B cell (primary cell): ENCODE results near the gene ZFAND5. TPM values are rescaled to one million over a fixed set of nuclear protein-coding genes. Genes with fewer than 3 reads are reported as not detected.

Experiments used
- ATAC-seq: fragments of 200-7000 bp; cut with Tn5 transposase; one replicate; pipeline ENCODE4 v1.10.0; 2021; ENCODE audit warnings: low read depth, mild to moderate bottlenecking, moderate number of reproducible peaks, moderate library complexity
- CTCF ChIA-PET: fragments of 350-600 bp; sonication (Branson Sonifier 250); formaldehyde crosslinking; loops from one replicate; lab custom pipeline; 2021; ENCODE audit warnings: antibody characterized with exemption, inconsistent platforms; lab: Charles Lee
- POLR2A ChIA-PET: fragments of 350-600 bp; sonication (Branson Sonifier 250); formaldehyde crosslinking; loops from one replicate; lab custom pipeline; 2021; ENCODE audit warnings: antibody characterized with exemption; lab: Charles Lee
- DNase-seq: peaks from one replicate; pipeline ENCODE4 v3.0.0; 2013
- H2AFZ ChIP-seq: 2 replicates; pipeline ENCODE4 v1.6.1; 2012; ENCODE audit warnings: mild to moderate bottlenecking, low read depth, low read length; ENCODE audit not compliant: insufficient read depth, poor library complexity, severe bottlenecking
- H3K27ac ChIP-seq, 2 donors: 1 replicate in 1 of 2; 2 replicates in 1 of 2; pipeline ENCODE4 v1.5.1; 2012 to 2013; ENCODE audit warnings: low read length in 2 of 2, mild to moderate bottlenecking in 2 of 2, moderate library complexity in 1 of 2
- H3K27me3 ChIP-seq, 4 experiments: fragments of 200-600 bp in 1 of 4; sonication (generic) in 1 of 4; replicated peaks in 1 of 4; 1 replicate in 2 of 4; 2 replicates in 2 of 4; pipeline versions ENCODE4 v1.6.1 to v1.7.0; 2013 to 2016; ENCODE audit warnings: low read length in 3 of 4, mild to moderate bottlenecking in 2 of 4, mixed read lengths in 1 of 4, moderate library complexity in 1 of 4; ENCODE audit not compliant: insufficient read depth in 4 of 4, control insufficient read depth in 3 of 4; ENCODE audit errors: control extremely low read depth in 1 of 4
- H3K36me3 ChIP-seq, 2 experiments: replicated peaks in 1 of 2; 1 replicate in 1 of 2; 2 replicates in 1 of 2; pipeline versions ENCODE4 v1.6.1 to v1.7.1; 2013; ENCODE audit warnings: low read length in 1 of 2; ENCODE audit not compliant: insufficient read depth in 2 of 2, control insufficient read depth in 1 of 2; ENCODE audit errors: control extremely low read depth in 1 of 2, extremely low read depth in 1 of 2
- H3K4me1 ChIP-seq, 2 donors: fragments of 200-600 bp in 1 of 2; sonication (generic) in 1 of 2; 1 replicate in 1 of 2; 2 replicates in 1 of 2; pipeline versions ENCODE4 v1.5.1 to v1.6.1; 2013 to 2017; ENCODE audit warnings: low read length in 2 of 2; ENCODE audit not compliant: control insufficient read depth in 2 of 2, insufficient read depth in 2 of 2
- H3K4me2 ChIP-seq: replicated peaks from 2 replicates; pipeline ENCODE3; 2012; ENCODE audit warnings: mild to moderate bottlenecking, low read depth, low read length; ENCODE audit not compliant: poor library complexity, severe bottlenecking
- H3K4me3 ChIP-seq, 5 experiments: fragments of 200-600 bp in 1 of 5; sonication (generic) in 1 of 5; 1 replicate in 3 of 5; 2 replicates in 2 of 5; pipeline versions ENCODE4 v1.5.1 to v1.7.0; 2011 to 2016; ENCODE audit warnings: low read length in 4 of 5, mild to moderate bottlenecking in 4 of 5, low read depth in 2 of 5, control low read depth in 1 of 5, moderate library complexity in 1 of 5; ENCODE audit not compliant: insufficient read depth in 1 of 5; ENCODE audit errors: control extremely low read depth in 1 of 5, extremely low read depth in 1 of 5
- H3K79me2 ChIP-seq: fragments of 200-600 bp; sonication (generic); one replicate; pipeline ENCODE4 v1.6.0; 2016; ENCODE audit warnings: low read length; ENCODE audit not compliant: control insufficient read depth, insufficient read depth
- H3K9ac ChIP-seq: fragments of 200-600 bp; sonication (generic); 2 replicates; pipeline ENCODE4 v1.6.1; 2017; ENCODE audit warnings: mild to moderate bottlenecking, low read length, moderate library complexity
- H3K9me3 ChIP-seq, 3 donors: one replicate each; pipeline versions ENCODE4 v1.6.1 to v1.7.1; 2013; ENCODE audit warnings: low read length in 2 of 3; ENCODE audit not compliant: control insufficient read depth in 2 of 3, insufficient read depth in 1 of 3; ENCODE audit errors: control extremely low read depth in 1 of 3
- H4K20me1 ChIP-seq: 2 replicates; pipeline ENCODE4 v1.6.0; 2012; ENCODE audit warnings: mild to moderate bottlenecking, low read length; ENCODE audit not compliant: insufficient read depth, control insufficient read depth, poor library complexity, severe bottlenecking
- H3K27ac Mint-ChIP-seq: one replicate; pipeline ENCODE4 v1.8.0; 2021; ENCODE audit warnings: mixed read lengths
- H3K27me3 Mint-ChIP-seq: one replicate; pipeline ENCODE4 v1.8.0; 2021; ENCODE audit warnings: mixed read lengths
- H3K4me1 Mint-ChIP-seq: one replicate; pipeline ENCODE4 v1.8.0; 2021; ENCODE audit warnings: mixed read lengths
- H3K4me3 Mint-ChIP-seq: one replicate; pipeline ENCODE4 v1.8.0; 2021; ENCODE audit warnings: mixed read lengths
- H3K9me3 Mint-ChIP-seq: one replicate; pipeline ENCODE4 v1.8.0; 2022; ENCODE audit warnings: mixed read lengths; ENCODE audit not compliant: insufficient read depth
- CTCF ChIP-seq: fragments of 200-600 bp; IDR thresholded peaks from one replicate; pipeline ENCODE4 v1.8.0; 2022; ENCODE audit warnings: antibody characterized with exemption, mild to moderate bottlenecking
- EZH2 ChIP-seq: IDR thresholded peaks from 2 replicates; pipeline ENCODE4 v1.6.1; 2012; ENCODE audit warnings: borderline replicate concordance, low read depth, mild to moderate bottlenecking, moderate library complexity, low read length; ENCODE audit not compliant: insufficient read depth, poor library complexity, severe bottlenecking
- WGBS: methylation state at CpG from one replicate; pipeline ENCODE4 v1.1.5; 2013; ENCODE audit warnings: missing lambda C conversion rate; ENCODE audit not compliant: insufficient coverage; 5-methylcytosine and 5-hydroxymethylcytosine counted together
- intact Hi-C: fragments of 100-400 bp; cut with micrococcal nuclease; formaldehyde crosslinking; loops from one replicate; pipeline ENCODE4 v1.10.0; 2022
- polyA plus RNA-seq: library from polyadenylated mRNA; depleted of rRNA; stranded (reverse); fragments of >200 nt; gene quantifications from 2 replicates; pipeline ENCODE4 v1.2.3, GENCODE V29; 2012
- total RNA-seq, 2 donors: library from RNA; stranded (reverse); fragments of 120-200 nt in 1 of 2; gene quantifications; 1 replicate in 1 of 2; 2 replicates in 1 of 2; pipeline versions ENCODE4 v1.2.3 to v1.2.4, GENCODE V29; 2013 to 2022

The ZFAND5 gene
- total and polyA plus RNA-seq, 2 donors (not counting 1 experiment from before 2014, with no cell fraction given): 95.3 to 162 TPM

GRCh38 chr9:72333709-72334108, 31.3 kb downstream of the ZFAND5 start:
- TF ChIP-seq EZH2: no peak
- no peak for TF ChIP-seq CTCF
- Histone ChIP-seq H3K36me3 (peaks cover 2% of the 10 kb centered on the region in 2 experiments), H3K27me3 (no peaks in the 10 kb centered on the region), H4K20me1 (no peaks in the 10 kb centered on the region), H3K9me3 (no peaks in the 10 kb centered on the region), H3K27ac (no peak overlapping the region), H3K4me2 (no peak overlapping the region), H2AFZ (no peak overlapping the region), H3K79me2 (no peaks in the 10 kb centered on the region), H3K9ac (no peak overlapping the region), H3K4me3 (no peak overlapping the region), H3K4me1 (no peaks in the 10 kb centered on the region)
- H3K9me3 Mint-ChIP-seq: no peaks in the 10 kb centered on the region
- H3K27me3 Mint-ChIP-seq: peaks cover 8% of the 10 kb centered on the region
- no peak overlapping the region for H3K27ac Mint-ChIP-seq
- H3K4me1 Mint-ChIP-seq: no peaks in the 10 kb centered on the region
- WGBS: 94% methylated on average over 3 of the region's 3 CpGs
- intact Hi-C loops: no loop called here
- ChIA-PET POLR2A (no interaction called here), CTCF (no interaction called here)
- DNase-seq: no peak
- no peak for ATAC-seq
- no peak overlapping the region for H3K4me3 Mint-ChIP-seq

- H2AFZ ChIP-seq: no peak overlapping the region
- no peaks in the 10 kb centered on the region for H4K20me1 ChIP-seq
- Mint-ChIP-seq H3K4me1 (no peaks in the 10 kb centered on the region), H3K9me3 (no peaks in the 10 kb centered on the region), H3K27me3 (peaks cover 8% of the 10 kb centered on the region), H3K27ac (no peak overlapping the region), H3K4me3 (no peak overlapping the region)
- WGBS: 89% methylated on average over 2 of the region's 3 CpGs
- no peak overlapping the region for H3K4me3 ChIP-seq
- intact Hi-C loops: no loop called here
- H3K4me1 ChIP-seq: no peaks in the 10 kb centered on the region
- H3K79me2 ChIP-seq: no peaks in the 10 kb centered on the region
- H3K9me3 ChIP-seq: no peaks in the 10 kb centered on the region
- H3K4me2 ChIP-seq: no peak overlapping the region
- DNase-seq (no peak), ATAC-seq (no peak)
- ChIA-PET CTCF (no interaction called here), POLR2A (no interaction called here)
- H3K36me3 ChIP-seq: peaks cover 0 to 2% of the 10 kb centered on the region in 2 experiments
- TF ChIP-seq EZH2: no peak
- TF ChIP-seq CTCF: no peak
- H3K27ac ChIP-seq: no peak overlapping the region
- no peak overlapping the region for H3K9ac ChIP-seq
- no peaks in the 10 kb centered on the region for H3K27me3 ChIP-seq
Observed at GRCh38 chr9:72333197-72333596, 31.8 kb downstream of the ZFAND5 start.
